HEK293T (cell line): ENCODE measurements around the gene CCDC88C.

ENCODE experiments used
- CTCF ChIA-PET: fragments of 350-600 bp; formaldehyde crosslinking; extraction: SDS; loops from one replicate; lab custom pipeline; 2021; ENCODE audit warnings: antibody characterized with exemption, inconsistent platforms; lab: Yijun Ruan, JAX
- POLR2A ChIA-PET: fragments of 350-600 bp; formaldehyde crosslinking; extraction: SDS; loops from one replicate; lab custom pipeline; 2020; ENCODE audit warnings: antibody characterized with exemption, inconsistent platforms; lab: Yijun Ruan, JAX
- DNase-seq: peaks from one replicate; pipeline ENCODE4 v3.0.0; 2012; ENCODE audit warnings: mixed read lengths; ENCODE audit errors: extremely low spot score
- ARNT ChIP-seq: fragments of 450-650 bp; IDR thresholded peaks from 2 replicates; pipeline ENCODE4 v1.6.1; 2017; ENCODE audit warnings: mild to moderate bottlenecking
- BHLHE40 ChIP-seq: fragments of 450-650 bp; IDR thresholded peaks from 2 replicates; pipeline ENCODE4 v1.6.1; 2016; ENCODE audit warnings: mild to moderate bottlenecking, moderate library complexity, borderline replicate concordance
- CTBP1 ChIP-seq: fragments of 450-650 bp; IDR thresholded peaks from 2 replicates; pipeline ENCODE4 v1.6.1; 2016; ENCODE audit warnings: borderline replicate concordance
- ELF4 ChIP-seq: fragments of 450-650 bp; IDR thresholded peaks from 2 replicates; pipeline ENCODE4 v1.6.1; 2017; ENCODE audit warnings: antibody characterized with exemption
- FOXA1 ChIP-seq: fragments of 450-650 bp; IDR thresholded peaks from 2 replicates; pipeline ENCODE4 v1.6.1; 2016; ENCODE audit warnings: mild to moderate bottlenecking
- FOXK2 ChIP-seq: fragments of 450-650 bp; IDR thresholded peaks from 2 replicates; pipeline ENCODE4 v1.6.1; 2016; ENCODE audit warnings: mild to moderate bottlenecking
- FOXM1 ChIP-seq: fragments of 450-650 bp; IDR thresholded peaks from 2 replicates; pipeline ENCODE4 v1.6.1; 2017; ENCODE audit warnings: mild to moderate bottlenecking, borderline replicate concordance
- HDGF ChIP-seq: fragments of 450-650 bp; IDR thresholded peaks from 2 replicates; pipeline ENCODE4 v1.6.1; 2017; ENCODE audit warnings: antibody characterized with exemption, borderline replicate concordance
- L3MBTL2 ChIP-seq: fragments of 450-650 bp; conservative IDR thresholded peaks from 2 replicates; pipeline ENCODE4 v1.6.1; 2016; ENCODE audit warnings: mild to moderate bottlenecking
- LEF1 ChIP-seq: fragments of 450-650 bp; IDR thresholded peaks from 2 replicates; pipeline ENCODE4 v1.6.1; 2017; ENCODE audit warnings: mild to moderate bottlenecking, borderline replicate concordance
- NFRKB ChIP-seq: fragments of 450-650 bp; IDR thresholded peaks from 2 replicates; pipeline ENCODE4 v1.6.1; 2016; ENCODE audit warnings: mild to moderate bottlenecking, moderate library complexity
- SP1 ChIP-seq: fragments of 450-650 bp; IDR thresholded peaks from 2 replicates; pipeline ENCODE4 v1.6.1; 2017
- SUZ12 ChIP-seq: fragments of 450-650 bp; IDR thresholded peaks from 2 replicates; pipeline ENCODE4 v1.6.1; 2016; ENCODE audit warnings: mild to moderate bottlenecking
- TARDBP ChIP-seq: fragments of 450-650 bp; IDR thresholded peaks from 2 replicates; pipeline ENCODE4 v1.6.1; 2016
- ZNF384 ChIP-seq: fragments of 450-650 bp; IDR thresholded peaks from 2 replicates; pipeline ENCODE4 v1.6.1; 2016
- TF ChIP-seq, protein P1 (sequence below): fragments of 450-650 bp; IDR thresholded peaks from 2 replicates; pipeline ENCODE4 v1.6.1; 2016

Gene CCDC88C

DNA sequence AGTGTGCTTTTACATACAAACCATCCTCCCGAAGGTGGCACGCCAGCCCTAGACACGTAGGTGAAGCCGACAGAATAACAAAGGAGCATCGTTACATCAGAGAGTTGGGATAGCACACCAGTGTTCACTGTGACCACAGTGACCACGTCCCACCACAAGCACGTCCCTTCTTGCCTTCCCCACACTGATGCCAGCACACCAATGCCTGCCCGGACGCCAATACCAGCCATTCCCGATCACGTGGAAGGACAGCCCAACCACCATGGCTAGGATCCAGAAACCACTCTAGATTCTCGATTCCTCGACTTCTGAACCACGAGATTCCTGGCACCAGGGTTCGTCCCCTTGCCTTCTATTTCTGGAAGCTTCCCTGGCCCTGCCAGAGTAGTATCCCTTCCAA, 125.1 kb downstream of the CCDC88C start:
- CTCF ChIA-PET = interaction anchor here (0.7 kb wide), 1 partner anchor 79 kb away, joined by 3 read pairs; no protein-coding TSS in a partner anchor
- TF ChIP-seq ELF4 = no peak
- no peak for TF ChIP-seq ARNT
- TF ChIP-seq ZNF384 = no peak
- no peak for TF ChIP-seq SP1
- TF ChIP-seq TARDBP = no peak
- TF ChIP-seq FOXM1 = no peak
- TF ChIP-seq CTBP1 = no peak
- no peak for TF ChIP-seq L3MBTL2
- no peak for TF ChIP-seq SUZ12
- no peak for TF ChIP-seq FOXK2
- no peak for TF ChIP-seq NFRKB
- POLR2A ChIA-PET = no interaction called here
- DNase-seq = no peak

GRCh38 chr14:91291786-91292405, 125.7 kb downstream of the CCDC88C start:
- CTCF ChIA-PET = interaction anchor here (1.5 kb wide), 1 partner anchor 135 kb away, joined by 3 read pairs; no protein-coding TSS in a partner anchor
- POLR2A ChIA-PET = no interaction called here
- TF ChIP-seq ZNF384 = no peak
- TF ChIP-seq L3MBTL2 = no peak
- no peak for TF ChIP-seq ARNT
- no peak for TF ChIP-seq FOXM1
- TF ChIP-seq HDGF = no peak
- TF ChIP-seq BHLHE40 = no peak
- TF ChIP-seq CTBP1 = no peak
- TF ChIP-seq FOXA1 = no peak
- TF ChIP-seq FOXK2 = no peak
- no peak for TF ChIP-seq SUZ12
- TF ChIP-seq SP1 = no peak
- no peak for DNase-seq

DNA sequence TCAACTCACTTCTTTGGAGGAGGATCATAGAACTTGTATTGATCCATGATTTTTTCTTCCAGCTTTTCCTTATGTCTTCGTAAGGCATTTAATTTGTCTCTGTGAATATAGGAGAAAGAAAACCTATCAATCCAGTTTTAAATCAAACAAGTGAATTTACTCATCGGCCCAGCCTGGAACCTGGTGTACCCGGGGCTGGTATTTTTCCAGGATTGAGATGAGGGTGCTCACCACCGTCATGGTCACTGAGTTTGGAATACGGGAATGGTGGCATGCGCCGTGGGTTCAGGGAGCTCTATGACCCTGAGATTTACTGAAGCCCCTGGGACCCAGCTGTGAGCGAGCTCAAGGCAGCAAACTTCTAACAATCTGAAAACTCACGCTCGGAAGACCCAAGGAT, 126.6 kb downstream of the CCDC88C start:
- TF ChIP-seq, protein P1, sequence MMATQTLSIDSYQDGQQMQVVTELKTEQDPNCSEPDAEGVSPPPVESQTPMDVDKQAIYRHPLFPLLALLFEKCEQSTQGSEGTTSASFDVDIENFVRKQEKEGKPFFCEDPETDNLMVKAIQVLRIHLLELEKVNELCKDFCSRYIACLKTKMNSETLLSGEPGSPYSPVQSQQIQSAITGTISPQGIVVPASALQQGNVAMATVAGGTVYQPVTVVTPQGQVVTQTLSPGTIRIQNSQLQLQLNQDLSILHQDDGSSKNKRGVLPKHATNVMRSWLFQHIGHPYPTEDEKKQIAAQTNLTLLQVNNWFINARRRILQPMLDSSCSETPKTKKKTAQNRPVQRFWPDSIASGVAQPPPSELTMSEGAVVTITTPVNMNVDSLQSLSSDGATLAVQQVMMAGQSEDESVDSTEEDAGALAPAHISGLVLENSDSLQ = no peak
- TF ChIP-seq SUZ12 (no peak), LEF1 (no peak), TARDBP (no peak), HDGF (no peak), ELF4 (no peak), FOXK2 (no peak), CTBP1 (no peak), NFRKB (no peak), ARNT (no peak), FOXA1 (no peak), FOXM1 (no peak), SP1 (no peak), ZNF384 (no peak), L3MBTL2 (no peak), BHLHE40 (no peak)
- POLR2A ChIA-PET = no interaction called here
- CTCF ChIA-PET = interaction anchor here (1.5 kb wide), 2 partner anchors 114 to 136 kb away, joined by 3 to 4 read pairs; no protein-coding TSS in a partner anchor
- no peak for DNase-seq

- ChIA-PET POLR2A (no interaction called here), CTCF (no interaction called here)
- no peak for TF ChIP-seq SP1
- no peak for TF ChIP-seq ZNF384
- no peak for TF ChIP-seq ARNT
- no peak for TF ChIP-seq FOXM1
- no peak for TF ChIP-seq HDGF
- no peak for TF ChIP-seq TARDBP
- TF ChIP-seq FOXA1 = no peak
- TF ChIP-seq ELF4 = no peak
- no peak for TF ChIP-seq LEF1
- TF ChIP-seq L3MBTL2 = no peak
- no peak for TF ChIP-seq BHLHE40
- TF ChIP-seq NFRKB = no peak
- no peak for DNase-seq
Observed at GRCh38 chr14:91289464-91289863, 128.2 kb downstream of the CCDC88C start.

DNA sequence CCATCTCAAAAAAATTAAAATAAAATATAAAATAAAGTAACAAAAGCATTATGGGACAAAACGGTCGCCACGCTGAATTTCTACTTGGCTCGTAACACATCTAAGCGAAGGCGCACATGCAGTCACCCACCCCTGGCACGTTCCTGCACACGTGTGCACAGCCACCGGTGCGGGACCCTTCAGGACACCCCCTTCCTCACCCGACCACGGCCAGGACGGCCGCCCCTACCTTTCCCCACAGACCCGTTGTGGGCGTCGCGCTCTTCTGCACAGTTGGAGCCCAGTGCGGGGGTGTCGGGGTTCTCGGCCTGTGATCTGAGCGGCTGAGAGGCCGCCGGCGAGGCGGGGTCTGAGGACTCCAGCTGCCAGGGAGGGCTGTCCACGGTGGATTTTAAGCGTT, 128.7 kb downstream of the CCDC88C start:
- POLR2A ChIA-PET = no interaction called here
- DNase-seq = no peak

GRCh38 chr14:91286530-91286937, 131.1 kb downstream of the CCDC88C start:
- CTCF ChIA-PET = interaction anchor here (0.8 to 3.8 kb wide), 6 partner anchors 9 to 383 kb away, joined by 3 to 30 read pairs (median 6); no protein-coding TSS in a partner anchor
- peak; percentile 83 for DNase-seq
- POLR2A ChIA-PET = interaction anchor here (1.1 kb wide), 1 partner anchor 226 kb away, joined by 3 read pairs; the partner anchor contains the start of gene RPS6KA5
- TF ChIP-seq NFRKB = no peak

More for the DNA sequence above, 128.7 kb downstream of the CCDC88C start:
- no peak for TF ChIP-seq FOXK2
- no peak for TF ChIP-seq NFRKB
- no peak for TF ChIP-seq LEF1
- TF ChIP-seq, protein P1 = no peak
- TF ChIP-seq ELF4 = no peak
- no peak for TF ChIP-seq ZNF384
- CTCF ChIA-PET = no interaction called here

GRCh38 chr14:91284791-91285548, 132.7 kb downstream of the CCDC88C start:
- ChIA-PET POLR2A (interaction anchor here (1.0 kb wide), 1 partner anchor 110 kb away, joined by 3 read pairs; no protein-coding TSS in a partner anchor), CTCF (interaction anchor here (0.6 to 3.8 kb wide), 8 partner anchors 50 to 464 kb away, joined by 3 to 30 read pairs (median 4); no protein-coding TSS in a partner anchor)
- peak; percentile 78 for DNase-seq
- TF ChIP-seq NFRKB = no peak
- no peak for TF ChIP-seq L3MBTL2
- peak; percentile 95 for TF ChIP-seq CTBP1
- 0 out of 2 replicates have a peak, but pooled peaks have one; percentile 16 for TF ChIP-seq ARNT
- TF ChIP-seq, protein P1 = peak; percentile 97
- peak; percentile 59; the same call in 1 of the 2 replicates for TF ChIP-seq TARDBP
- peak; percentile 51; the same call in 1 of the 2 replicates for TF ChIP-seq ZNF384
